ENCODE measurements around the gene CCNY.
"Not testable (repeated sequence)": the region's sequence is repeated elsewhere in the genome, so short reads cannot be mapped to it uniquely, and the experiment has no call there.

Gene CCNY

GRCh38 chr10:35336084-35336831, at the start of gene CCNY:
TSS of gene CCNY (plus strand) at chr10:35336509. CDS start at chr10:35337054, 545 bp downstream.
- DNase-seq: peak; percentile 82

GRCh38 chr10:35289198-35289597, 47.1 kb upstream of the CCNY start:
- no peak for DNase-seq

- no peak for DNase-seq
These were observed 41.8 kb upstream of the CCNY start for GRCh38 chr10:35294506-35294905.

- DNase-seq: no peak
These were observed 37.3 kb upstream of the CCNY start for GRCh38 chr10:35299016-35299415.

DNA sequence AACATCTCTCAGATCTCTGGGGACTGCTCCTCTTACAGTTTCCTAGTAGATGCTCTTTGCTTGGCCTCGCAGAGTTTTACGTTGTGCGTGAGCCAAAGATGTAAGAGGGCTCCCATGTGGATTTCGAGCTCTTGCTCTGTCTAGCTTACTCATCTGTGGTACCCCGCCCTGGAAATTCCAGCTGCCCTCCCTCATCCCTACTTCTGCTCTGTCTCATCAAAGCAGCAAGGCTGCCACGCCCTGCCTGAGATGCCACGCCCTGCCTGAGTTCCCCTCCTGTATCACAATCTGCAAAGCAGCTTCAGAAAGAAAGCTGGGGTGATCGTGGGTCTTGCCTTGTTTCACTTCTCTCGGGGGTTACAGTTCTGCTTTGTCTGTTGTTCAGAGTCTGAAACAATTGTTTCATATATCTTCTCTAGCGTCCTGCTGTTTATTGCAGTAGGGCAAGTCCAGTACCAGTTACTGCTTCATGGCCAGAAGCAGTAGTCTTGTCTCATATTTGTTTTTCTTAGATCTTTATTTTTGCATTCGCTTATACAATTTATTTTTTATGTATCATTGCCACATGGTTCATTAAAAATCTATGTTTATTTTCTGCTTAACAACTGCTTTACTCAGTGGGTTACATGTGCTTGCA, 36.1 kb upstream of the CCNY start:
- no peak for DNase-seq

GRCh38 chr10:35304649-35305048, 31.7 kb upstream of the CCNY start:
- no peak for DNase-seq

DNA sequence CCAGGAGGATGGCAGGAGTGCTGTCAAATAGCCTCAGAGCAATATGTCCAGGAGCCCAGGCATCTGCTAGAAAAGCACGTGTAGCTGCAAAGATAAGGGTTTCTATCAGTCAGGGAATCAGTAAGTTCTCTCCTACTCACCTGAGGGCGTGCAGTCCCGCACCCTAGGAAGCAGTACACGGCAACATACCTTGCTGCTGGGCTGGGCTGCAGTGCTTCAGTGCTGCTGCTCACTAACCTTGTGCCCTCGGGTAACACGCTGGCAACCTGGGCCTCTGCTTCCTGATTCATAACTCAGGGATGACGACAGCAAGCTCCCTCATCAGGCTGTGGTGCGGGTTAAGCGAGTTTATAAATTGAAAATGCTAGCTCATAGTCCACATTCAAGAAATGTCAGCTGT, 29.5 kb upstream of the CCNY start:
- no peak for DNase-seq

- no peak for DNase-seq
These were observed 29.0 kb upstream of the CCNY start for GRCh38 chr10:35307297-35307696.

GRCh38 chr10:35308809-35309208, 27.5 kb upstream of the CCNY start:
- DNase-seq: no peak

GRCh38 chr10:35314142-35314541, 22.2 kb upstream of the CCNY start:
- not testable (repeated sequence) for DNase-seq

DNA sequence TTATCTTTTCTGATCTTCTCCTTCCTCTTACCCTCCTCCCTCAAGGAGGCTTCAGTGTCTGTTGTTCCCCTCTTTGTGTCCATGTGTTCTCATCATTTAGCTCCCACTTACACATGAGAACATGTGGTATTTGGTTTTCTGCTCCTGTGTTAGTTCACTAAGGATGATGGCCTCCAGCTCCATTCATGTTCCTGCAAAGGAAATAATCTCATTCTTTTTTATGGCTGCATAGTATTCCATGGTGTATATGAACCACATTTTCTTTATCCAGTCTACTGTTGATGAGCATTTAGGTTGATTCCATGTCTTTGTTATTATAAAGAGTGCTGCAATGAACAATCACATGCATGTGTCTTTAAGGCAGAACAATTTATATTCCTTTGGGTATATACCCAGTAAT, 21.1 kb upstream of the CCNY start:
- not testable (repeated sequence) for DNase-seq

GRCh38 chr10:35316218-35316967, 19.9 kb upstream of the CCNY start:
- DNase-seq: no peak

DNA sequence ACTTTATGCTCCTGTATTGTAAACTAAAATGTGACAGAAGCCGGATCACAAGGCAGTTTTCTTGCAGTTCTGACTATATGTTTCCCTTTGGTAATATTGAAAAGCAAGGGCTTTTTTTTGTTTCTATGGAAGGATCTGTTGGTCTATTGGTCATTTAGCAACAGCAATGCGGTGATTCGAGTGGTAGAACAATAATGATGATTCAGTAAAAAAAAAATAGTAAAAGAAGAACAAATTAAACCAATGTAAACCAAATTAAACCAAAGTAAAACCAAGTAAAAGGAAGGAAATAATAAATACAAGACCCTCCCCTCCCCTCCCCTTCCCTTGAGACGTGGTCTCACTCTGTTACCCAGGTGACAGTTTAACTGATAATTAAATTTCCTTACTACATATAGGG, 17.8 kb upstream of the CCNY start:
- DNase-seq: no peak

- DNase-seq: no peak
These were observed 16.0 kb upstream of the CCNY start for GRCh38 chr10:35320341-35320740.

DNA sequence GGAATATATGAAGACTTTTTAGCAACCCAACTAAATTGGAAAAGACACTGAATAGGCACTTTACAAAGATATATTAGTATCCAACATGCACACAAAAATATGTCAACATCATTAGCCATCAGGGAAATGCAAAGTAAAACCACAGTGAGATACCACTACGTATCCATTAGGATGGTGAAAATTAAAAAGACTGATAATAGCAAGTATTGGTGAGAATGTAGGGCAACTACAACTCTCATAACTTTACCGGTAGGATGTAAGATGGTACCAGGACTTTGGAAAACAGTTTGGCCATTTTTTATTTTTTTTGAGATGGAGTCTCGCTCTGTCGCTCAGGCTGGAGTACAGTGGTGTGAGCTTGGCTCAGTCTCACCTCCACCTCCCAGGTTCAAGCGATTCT, 13.7 kb upstream of the CCNY start:
- no peak for DNase-seq

- no peak for DNase-seq
These were observed 12.1 kb upstream of the CCNY start for GRCh38 chr10:35324196-35324595.

GRCh38 chr10:35326466-35327235, 9.7 kb upstream of the CCNY start:
- DNase-seq: no peak

- no peak for DNase-seq
These were observed 8.4 kb upstream of the CCNY start for GRCh38 chr10:35327790-35328403.

DNA sequence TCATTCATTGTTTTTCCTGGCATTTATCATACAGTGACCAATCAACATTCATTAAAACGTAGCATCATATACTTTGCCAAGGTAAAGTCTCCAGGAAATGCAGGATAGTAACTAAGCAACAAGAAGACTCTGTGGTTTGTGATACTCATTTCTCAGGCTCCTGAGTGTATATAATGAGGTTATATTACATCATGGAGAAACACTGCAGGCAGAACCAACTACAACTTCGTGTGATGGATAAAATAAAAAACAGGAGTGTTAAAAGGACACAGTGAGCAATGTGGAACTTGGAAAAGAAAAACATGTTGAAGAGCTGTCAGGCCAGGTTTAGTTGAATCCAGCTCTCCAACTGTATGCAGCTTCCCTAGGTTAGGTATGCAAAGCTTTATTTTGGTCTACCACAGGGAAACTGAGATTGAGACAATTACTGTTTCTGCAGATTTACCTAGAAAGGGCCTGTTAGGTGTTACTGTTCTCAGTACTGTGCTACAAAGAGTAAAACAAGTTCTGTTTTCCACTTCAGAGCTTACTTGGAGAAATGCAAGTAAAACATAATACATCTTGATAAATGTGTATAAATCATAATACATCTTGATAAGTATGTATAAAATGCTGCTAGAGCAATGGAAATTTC, 7.8 kb upstream of the CCNY start:
- DNase-seq: peak; percentile 63

DNA sequence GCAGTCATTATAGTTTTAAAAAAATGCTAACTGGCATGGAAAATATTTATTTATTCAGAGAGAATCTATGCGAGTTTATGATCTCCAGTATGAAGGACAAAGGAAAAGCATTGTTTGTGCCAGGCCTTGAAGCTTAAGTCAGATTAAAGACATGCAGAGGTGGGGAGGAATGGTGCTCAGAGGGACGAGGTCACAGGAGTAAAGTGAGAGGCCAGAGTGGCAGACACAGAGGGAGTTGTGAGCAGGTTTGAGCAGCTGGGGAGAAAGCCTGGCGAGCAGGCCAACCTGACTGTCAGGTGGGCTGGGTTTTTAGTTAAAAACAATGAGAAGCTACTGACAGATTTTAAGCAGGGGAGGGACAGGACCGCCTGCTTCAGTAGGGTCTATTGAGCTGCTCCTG, 6.8 kb upstream of the CCNY start:
- no peak for DNase-seq

GRCh38 chr10:35331894-35332640, 4.2 kb upstream of the CCNY start:
- DNase-seq: peak; percentile 24

Measured in activated CD4-positive, alpha-beta T cell treated with anti-CD3 and anti-CD28 coated beads, Interleukin-10, Interleukin-2, amounts not matched to agents 100 ng/mL and 50 ng/mL, durations not matched to agents 16 hours and 8 hours (primary cell).